ENCODE data around the gene ZIC1. TPM values are rescaled to one million over a fixed set of nuclear protein-coding genes. Genes with fewer than 3 reads are reported as not detected.
A peak's percentile ranks its signal among the peaks of the same experiment; 100 is the strongest.

The ZIC1 gene
- total and polyA plus RNA-seq, 2 experiments from 2014 or later = 15.5 to 18.2 TPM

DNA sequence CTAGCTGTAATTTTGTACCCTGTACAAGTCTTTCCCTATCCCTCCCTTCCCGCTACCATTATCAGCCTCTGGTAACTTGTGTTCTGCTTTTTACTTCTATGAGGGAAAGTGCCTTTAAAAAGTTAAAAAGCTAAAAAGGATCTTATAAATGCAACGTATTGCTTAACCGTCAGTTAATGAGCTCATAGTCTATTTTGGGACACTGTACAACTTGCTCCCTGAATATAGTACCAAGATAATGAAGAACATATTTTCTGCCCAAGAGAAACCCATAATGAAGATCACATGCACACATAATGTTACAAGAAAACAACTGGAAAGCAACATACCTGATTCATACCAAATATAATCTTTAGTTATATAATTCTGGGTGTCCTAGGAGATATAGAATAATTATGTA, 22.6 kb downstream of the ZIC1 start:
- H3K27ac ChIP-seq = no peak overlapping the region
- H3K27me3 ChIP-seq (replicated peaks; ENCODE audit: insufficient read depth) = no peaks in the 10 kb centered on the region
- no peak overlapping the region for H3K9ac ChIP-seq
- peaks cover 8% of the 10 kb centered on the region; the same call in 1 of the 2 replicates for H3K4me1 ChIP-seq (ENCODE audit: insufficient read depth)
- peak overlapping the region; percentile 40 for H3K4me2 ChIP-seq (ENCODE audit: unreplicated experiment)
- H2AFZ ChIP-seq = no peak overlapping the region
- no peaks in the 10 kb centered on the region for H3K79me2 ChIP-seq (ENCODE audit: insufficient read depth)
- DNase-seq = peak; percentile 75
- H3K4me3 ChIP-seq = no peak overlapping the region
- no peak for TF ChIP-seq EZH2phosphoT487 (IDR thresholded peaks at IDR 0.05; ENCODE audit: insufficient read depth, low read depth)
- no peak for TF ChIP-seq EZH2 (IDR thresholded peaks at IDR 0.05; ENCODE audit: insufficient read depth, poor library complexity, severe bottlenecking)
- no peaks in the 10 kb centered on the region for H4K20me1 ChIP-seq (ENCODE audit: insufficient read depth)
- in situ Hi-C loops (cut with MboI) = no loop called here
- no peaks in the 10 kb centered on the region for H3K9me3 ChIP-seq (ENCODE audit: low read depth)
- H3F3A ChIP-seq (ENCODE audit: insufficient read depth) = no peaks in the 10 kb centered on the region
- WGBS, 2 experiments (ENCODE audit: low coverage in 1 of 2, low lambda C conversion rate in 2 of 2, missing lambda C conversion rate in 2 of 2) = 19 to 29% methylated on average over 3 of the region's 3 CpGs
- H3K9me2 ChIP-seq (ENCODE audit: insufficient read depth) = no peaks in the 10 kb centered on the region
- H3K36me3 ChIP-seq (ENCODE audit: low read depth) = no peaks in the 10 kb centered on the region

- H3K9me3 ChIP-seq (ENCODE audit: low read depth) = no peaks in the 10 kb centered on the region
- no peak overlapping the region for H2AFZ ChIP-seq
- DNase-seq = no peak
- H3K79me2 ChIP-seq (ENCODE audit: insufficient read depth) = no peaks in the 10 kb centered on the region
- H3K9ac ChIP-seq = no peak overlapping the region
- no peak overlapping the region for H3K4me3 ChIP-seq
- no peaks in the 10 kb centered on the region for H3K36me3 ChIP-seq (ENCODE audit: low read depth)
- H3K4me1 ChIP-seq (ENCODE audit: insufficient read depth) = 0 out of 2 replicates have a peak, but pooled peaks cover 4% of the 10 kb centered on the region
- 0 out of 2 replicates have a peak, but pooled peaks cover 5% of the 10 kb centered on the region for H3K9me2 ChIP-seq (ENCODE audit: insufficient read depth)
- in situ Hi-C loops (cut with MboI) = no loop called here
- TF ChIP-seq EZH2 (IDR thresholded peaks at IDR 0.05; ENCODE audit: insufficient read depth, poor library complexity, severe bottlenecking) (no peak), EZH2phosphoT487 (IDR thresholded peaks at IDR 0.05; ENCODE audit: insufficient read depth, low read depth) (no peak)
- H3K27ac ChIP-seq = no peak overlapping the region
- no peaks in the 10 kb centered on the region for H4K20me1 ChIP-seq (ENCODE audit: insufficient read depth)
- no peaks in the 10 kb centered on the region for H3F3A ChIP-seq (ENCODE audit: insufficient read depth)
- H3K27me3 ChIP-seq (replicated peaks; ENCODE audit: insufficient read depth) = no peaks in the 10 kb centered on the region
- H3K4me2 ChIP-seq (ENCODE audit: unreplicated experiment) = no peak overlapping the region
These were observed 38.1 kb downstream of the ZIC1 start for GRCh38 chr3:147447224-147447623.

GRCh38 chr3:147449669-147450068, 40.5 kb downstream of the ZIC1 start:
- Histone ChIP-seq H3F3A (ENCODE audit: insufficient read depth) (no peaks in the 10 kb centered on the region), H3K79me2 (ENCODE audit: insufficient read depth) (no peaks in the 10 kb centered on the region), H3K36me3 (ENCODE audit: low read depth) (no peaks in the 10 kb centered on the region), H3K4me2 (ENCODE audit: unreplicated experiment) (no peak overlapping the region), H3K9me3 (ENCODE audit: low read depth) (no peaks in the 10 kb centered on the region), H3K27ac (no peak overlapping the region), H3K9ac (no peak overlapping the region), H4K20me1 (ENCODE audit: insufficient read depth) (no peaks in the 10 kb centered on the region), H3K9me2 (ENCODE audit: insufficient read depth) (0 out of 2 replicates have a peak, but pooled peaks cover 5% of the 10 kb centered on the region), H3K4me3 (no peak overlapping the region), H3K4me1 (ENCODE audit: insufficient read depth) (0 out of 2 replicates have a peak, but pooled peaks cover 4% of the 10 kb centered on the region), H2AFZ (no peak overlapping the region), H3K27me3 (replicated peaks; ENCODE audit: insufficient read depth) (no peaks in the 10 kb centered on the region)
- no peak for DNase-seq
- no peak for TF ChIP-seq EZH2 (IDR thresholded peaks at IDR 0.05; ENCODE audit: insufficient read depth, poor library complexity, severe bottlenecking)
- TF ChIP-seq EZH2phosphoT487 (IDR thresholded peaks at IDR 0.05; ENCODE audit: insufficient read depth, low read depth) = no peak
- in situ Hi-C loops (cut with MboI) = no loop called here
- 88 to 96% methylated on average over 3 of the region's 3 CpGs for WGBS, 2 experiments (ENCODE audit: low coverage in 1 of 2, low lambda C conversion rate in 2 of 2, missing lambda C conversion rate in 2 of 2)

DNA sequence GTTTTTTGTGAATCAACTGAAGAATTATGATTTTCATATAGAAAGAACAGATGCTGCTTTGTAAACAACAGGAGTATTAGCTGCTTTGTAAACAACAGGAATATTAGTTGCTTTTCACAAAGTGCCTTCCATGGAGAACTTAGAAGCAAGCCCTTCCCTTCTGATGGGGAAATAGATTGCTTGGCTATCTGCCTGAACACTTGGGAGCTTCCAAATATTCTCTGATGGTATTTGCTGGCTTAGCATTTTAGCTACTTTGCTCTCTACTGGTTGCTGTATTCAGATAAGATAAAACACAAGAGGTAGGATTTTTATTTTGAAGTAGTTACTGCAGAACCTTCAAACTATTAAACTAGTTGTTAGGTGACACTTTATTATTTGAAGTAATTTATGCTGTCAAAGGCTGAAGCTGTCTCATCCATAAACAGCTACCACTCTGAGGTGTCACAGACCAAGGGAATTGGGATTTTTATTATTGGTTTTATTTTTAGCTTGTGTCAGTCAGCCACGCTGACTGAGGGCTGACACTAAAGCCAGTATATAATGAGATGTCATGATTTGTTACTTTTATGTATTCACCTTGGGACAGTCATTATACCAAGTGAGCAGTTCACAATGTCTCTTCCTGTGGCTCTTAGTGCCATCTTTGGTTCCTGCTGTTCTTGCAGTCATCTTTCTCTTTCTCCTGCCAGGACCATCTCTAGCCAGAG, 50.0 kb downstream of the ZIC1 start:
- Histone ChIP-seq H3K27me3 (replicated peaks; ENCODE audit: insufficient read depth) (no peaks in the 10 kb centered on the region), H3K4me3 (no peak overlapping the region), H3K9me3 (ENCODE audit: low read depth) (no peaks in the 10 kb centered on the region), H3K9ac (no peak overlapping the region), H3K79me2 (ENCODE audit: insufficient read depth) (no peaks in the 10 kb centered on the region), H3K4me2 (ENCODE audit: unreplicated experiment) (no peak overlapping the region), H4K20me1 (ENCODE audit: insufficient read depth) (no peaks in the 10 kb centered on the region), H3K9me2 (ENCODE audit: insufficient read depth) (no peaks in the 10 kb centered on the region), H3K36me3 (ENCODE audit: low read depth) (no peaks in the 10 kb centered on the region), H2AFZ (no peak overlapping the region), H3F3A (ENCODE audit: insufficient read depth) (no peaks in the 10 kb centered on the region), H3K4me1 (ENCODE audit: insufficient read depth) (no peaks in the 10 kb centered on the region), H3K27ac (no peak overlapping the region)
- in situ Hi-C loops (cut with MboI) = no loop called here
- 73 to 78% methylated on average over 1 of the region's 1 CpG for WGBS, 2 experiments (ENCODE audit: low coverage in 1 of 2, low lambda C conversion rate in 2 of 2, missing lambda C conversion rate in 2 of 2)
- TF ChIP-seq EZH2 (IDR thresholded peaks at IDR 0.05; ENCODE audit: insufficient read depth, poor library complexity, severe bottlenecking) = no peak
- no peak for TF ChIP-seq EZH2phosphoT487 (IDR thresholded peaks at IDR 0.05; ENCODE audit: insufficient read depth, low read depth)
- peak; percentile 5 for DNase-seq
